ENCODE results near the gene CHRNB1. TPM values are rescaled to one million over a fixed set of nuclear protein-coding genes. Genes with fewer than 3 reads are reported as not detected.

The CHRNB1 gene
- total RNA-seq, 2 experiments from 2014 or later = 11.5 to 11.7 TPM

GRCh38 chr17:7406235-7406825, 38.5 kb upstream of the CHRNB1 start:
- H3K36me3 Mint-ChIP-seq (ENCODE audit: low read depth) = no peaks in the 10 kb centered on the region
- DNase-seq = no peak
- intact Hi-C loops (cut with micrococcal nuclease) = no loop called here
- H3K27me3 Mint-ChIP-seq = peaks cover 2% of the 10 kb centered on the region
- peaks cover 14% of the 10 kb centered on the region for H3K4me1 Mint-ChIP-seq (ENCODE audit: low read depth)
- POLR2A ChIA-PET = interaction anchor here (0.8 to 1.8 kb wide), 7 partner anchors 8 to 93 kb away, joined by 3 to 5 read pairs (median 4); no protein-coding TSS in a partner anchor
- no peaks in the 10 kb centered on the region for H3K9me3 Mint-ChIP-seq
- TF ChIP-seq CTCF (IDR thresholded peaks at IDR 0.05) = no peak
- CTCF ChIA-PET = interaction anchor here (0.7 to 1.7 kb wide), 2 partner anchors 31 to 155 kb away, joined by 3 to 8 read pairs; no protein-coding TSS in a partner anchor
- ATAC-seq = no peak
- H3K27ac Mint-ChIP-seq = peak overlapping the region; percentile 57
- H3K4me3 Mint-ChIP-seq = peak overlapping the region; percentile 57

DNA sequence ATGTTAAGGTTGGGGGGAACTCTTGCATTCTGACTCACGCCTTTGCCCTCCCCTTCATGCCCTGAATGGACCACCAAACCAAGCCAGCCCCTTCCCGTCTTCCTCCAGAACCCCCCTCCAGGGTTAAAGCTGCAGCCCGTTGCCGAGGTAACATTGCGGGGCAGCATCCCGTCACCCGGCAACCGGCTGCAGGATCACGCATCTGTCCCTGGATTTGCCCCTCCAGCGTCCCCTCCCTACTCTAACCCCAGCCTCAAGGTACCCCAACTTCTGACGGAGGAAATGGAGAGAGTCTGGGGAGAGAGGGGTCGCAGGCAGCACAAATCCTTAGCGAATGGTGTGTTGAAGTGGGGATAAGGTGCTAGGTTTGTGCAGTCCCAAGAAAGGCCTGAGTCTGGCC, 37.8 kb upstream of the CHRNB1 start:
- Mint-ChIP-seq H3K4me3 (no peak overlapping the region), H3K27ac (no peak overlapping the region), H3K27me3 (peaks cover 2% of the 10 kb centered on the region), H3K4me1 (ENCODE audit: low read depth) (peaks cover 14% of the 10 kb centered on the region), H3K9me3 (no peaks in the 10 kb centered on the region), H3K36me3 (ENCODE audit: low read depth) (no peaks in the 10 kb centered on the region)
- no peak for ATAC-seq
- DNase-seq = no peak
- ChIA-PET POLR2A (interaction anchor here (0.8 to 1.8 kb wide), 6 partner anchors 9 to 94 kb away, joined by 3 to 5 read pairs (median 4); no protein-coding TSS in a partner anchor), CTCF (interaction anchor here (1.7 kb wide), 1 partner anchor 30 kb away, joined by 8 read pairs; no protein-coding TSS in a partner anchor)
- intact Hi-C loops (cut with micrococcal nuclease) = no loop called here
- no peak for TF ChIP-seq CTCF (IDR thresholded peaks at IDR 0.05)

GRCh38 chr17:7407485-7408251, 37.2 kb upstream of the CHRNB1 start, which contains the start of gene NLGN2:
Gene NLGN2, plus strand, starts transcription at chr17:7407845. Its CDS starts 411 bp downstream, at chr17:7408256.
- CTCF ChIA-PET = no interaction called here
- Mint-ChIP-seq H3K36me3 (ENCODE audit: low read depth) (no peaks in the 10 kb centered on the region), H3K4me1 (ENCODE audit: low read depth) (peaks cover 14% of the 10 kb centered on the region), H3K9me3 (no peaks in the 10 kb centered on the region), H3K27me3 (peaks cover 2% of the 10 kb centered on the region), H3K27ac (peak within 1 kb of the TSS; percentile 76), H3K4me3 (peak within 1 kb of the TSS; percentile 58)
- ATAC-seq = no peak
- no peak for TF ChIP-seq CTCF (IDR thresholded peaks at IDR 0.05)
- POLR2A ChIA-PET = interaction anchor here (1.0 to 1.8 kb wide), 4 partner anchors 9 to 94 kb away, joined by 3 to 5 read pairs (median 4); no protein-coding TSS in a partner anchor
- intact Hi-C loops (cut with micrococcal nuclease) = no loop called here
- DNase-seq = peak; percentile 12

DNA sequence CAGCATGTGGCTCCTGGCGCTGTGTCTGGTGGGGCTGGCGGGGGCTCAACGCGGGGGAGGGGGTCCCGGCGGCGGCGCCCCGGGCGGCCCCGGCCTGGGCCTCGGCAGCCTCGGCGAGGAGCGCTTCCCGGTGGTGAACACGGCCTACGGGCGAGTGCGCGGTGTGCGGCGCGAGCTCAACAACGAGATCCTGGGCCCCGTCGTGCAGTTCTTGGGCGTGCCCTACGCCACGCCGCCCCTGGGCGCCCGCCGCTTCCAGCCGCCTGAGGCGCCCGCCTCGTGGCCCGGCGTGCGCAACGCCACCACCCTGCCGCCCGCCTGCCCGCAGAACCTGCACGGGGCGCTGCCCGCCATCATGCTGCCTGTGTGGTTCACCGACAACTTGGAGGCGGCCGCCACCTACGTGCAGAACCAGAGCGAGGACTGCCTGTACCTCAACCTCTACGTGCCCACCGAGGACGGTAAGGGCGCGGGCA, 36.6 kb upstream of the CHRNB1 start:
- no peak for TF ChIP-seq CTCF (IDR thresholded peaks at IDR 0.05)
- Mint-ChIP-seq H3K4me3 (peak overlapping the region; percentile 38), H3K4me1 (ENCODE audit: low read depth) (peaks cover 9% of the 10 kb centered on the region), H3K9me3 (no peaks in the 10 kb centered on the region), H3K27me3 (peaks cover 2% of the 10 kb centered on the region), H3K27ac (peak overlapping the region; percentile 38), H3K36me3 (ENCODE audit: low read depth) (no peaks in the 10 kb centered on the region)
- intact Hi-C loops (cut with micrococcal nuclease) = no loop called here
- CTCF ChIA-PET = no interaction called here
- ATAC-seq (no peak), DNase-seq (peak; percentile 51)
- POLR2A ChIA-PET = interaction anchor here (1.3 to 1.4 kb wide), 2 partner anchors 17 to 28 kb away, joined by 4 read pairs; partner anchors contain the start of gene SPEM2

Measured in activated CD8-positive, alpha-beta T cell treated with anti-CD3 and anti-CD28 coated beads for 36 hours (primary cell).